IMR-90 (cell line): Measurements from ENCODE around the gene PATJ. TPM values are rescaled to one million over a fixed set of nuclear protein-coding genes. Genes with fewer than 3 reads are reported as not detected.

Source experiments
- ATAC-seq: fragments of 200-7000 bp; cut with Tn5 transposase; 2 replicates; pipeline ENCODE4 v1.9.1; 2020; ENCODE audit warnings: low read depth, mild to moderate bottlenecking, moderate library complexity
- BruUV-seq: library from RNA; stranded (reverse); fragments of 400-500 nt; replicated peaks from 2 replicates; lab custom pipeline; 2021; lab: Mats Ljungman, UMichigan
- CTCF ChIA-PET: fragments of 300-600 bp; formaldehyde crosslinking; extraction: SDS; loops from one replicate; lab custom pipeline; 2021; ENCODE audit warnings: antibody characterized with exemption; lab: Yijun Ruan, JAX
- POLR2A ChIA-PET: fragments of 300-600 bp; sonication (Branson Sonifier 250); formaldehyde crosslinking; loops from one replicate; lab custom pipeline; 2022; ENCODE audit warnings: antibody characterized with exemption; ENCODE audit not compliant: unreplicated experiment; lab: Charles Lee
- DNase-seq: peaks from one replicate; pipeline ENCODE4 v3.0.0; 2013
- H2AFZ ChIP-seq: replicated peaks from 2 replicates; pipeline ENCODE3; 2013; ENCODE audit warnings: low read length, mild to moderate bottlenecking; ENCODE audit not compliant: poor library complexity
- H2AK5ac ChIP-seq: 2 replicates; pipeline ENCODE4 v1.6.1; 2013; ENCODE audit warnings: low read depth, low read length, inconsistent platforms
- H2AK9ac ChIP-seq: replicated peaks from 2 replicates; pipeline ENCODE3; 2013; ENCODE audit warnings: mild to moderate bottlenecking, low read depth, low read length, moderate library complexity; ENCODE audit not compliant: poor library complexity
- H2BK120ac ChIP-seq: 2 replicates; pipeline ENCODE4 v1.6.1; 2013; ENCODE audit warnings: low read depth, low read length, inconsistent platforms
- H2BK15ac ChIP-seq: 3 replicates; pipeline ENCODE4 v1.6.1; 2013; ENCODE audit warnings: low read depth, low read length, inconsistent platforms
- H2BK20ac ChIP-seq: 2 replicates; pipeline ENCODE4 v1.6.1; 2013; ENCODE audit warnings: low read depth, mild to moderate bottlenecking, inconsistent platforms, low read length, moderate library complexity
- H2BK5ac ChIP-seq: 2 replicates; pipeline ENCODE4 v1.6.1; 2013; ENCODE audit warnings: mild to moderate bottlenecking, low read depth, low read length, inconsistent platforms; ENCODE audit not compliant: poor library complexity, severe bottlenecking
- H3K14ac ChIP-seq: replicated peaks from 2 replicates; pipeline ENCODE4 v1.6.1; 2013; ENCODE audit warnings: low read depth, low read length, inconsistent platforms
- H3K18ac ChIP-seq: 2 replicates; pipeline ENCODE4 v1.6.1; 2013; ENCODE audit warnings: low read depth, low read length, control low read depth
- H3K23ac ChIP-seq: 2 replicates; pipeline ENCODE4 v1.6.1; 2013; ENCODE audit warnings: low read depth, low read length, inconsistent platforms
- H3K27ac ChIP-seq: 2 replicates; pipeline ENCODE4 v1.5.1; 2013; ENCODE audit warnings: mild to moderate bottlenecking, control low read depth, low read length; ENCODE audit not compliant: insufficient read depth
- H3K27me3 ChIP-seq: 2 replicates; pipeline ENCODE4 v1.6.1; 2013; ENCODE audit warnings: low read length; ENCODE audit not compliant: control insufficient read depth, insufficient read depth
- H3K36me3 ChIP-seq: 2 replicates; pipeline ENCODE4 v1.6.1; 2013; ENCODE audit warnings: low read length, mixed read lengths; ENCODE audit not compliant: control insufficient read depth, insufficient read depth
- H3K4ac ChIP-seq: 2 replicates; pipeline ENCODE4 v1.6.1; 2013; ENCODE audit warnings: low read depth, low read length, inconsistent platforms
- H3K4me1 ChIP-seq: 2 replicates; pipeline ENCODE4 v1.6.1; 2013; ENCODE audit warnings: low read length, mixed read lengths; ENCODE audit not compliant: control insufficient read depth, insufficient read depth
- H3K4me2 ChIP-seq: 2 replicates; pipeline ENCODE4 v1.6.1; 2013; ENCODE audit warnings: low read depth, mild to moderate bottlenecking, control low read depth, low read length, moderate library complexity
- H3K4me3 ChIP-seq: 2 replicates; pipeline ENCODE4 v1.5.1; 2013; ENCODE audit warnings: low read depth, mild to moderate bottlenecking, control low read depth, low read length, moderate library complexity; ENCODE audit not compliant: insufficient read depth
- H3K56ac ChIP-seq: 2 replicates; pipeline ENCODE4 v1.6.1; 2013; ENCODE audit warnings: low read length, inconsistent platforms; ENCODE audit not compliant: insufficient read depth; ENCODE audit errors: extremely low read depth
- H3K79me1 ChIP-seq, 2 experiments: 2 replicates each; pipeline ENCODE4 v1.6.1; 2013; ENCODE audit warnings: low read length in 2 of 2, inconsistent platforms in 1 of 2, low read depth in 1 of 2
- H3K9ac ChIP-seq: 2 replicates; pipeline ENCODE4 v1.6.1; 2013; ENCODE audit warnings: low read depth, low read length, control low read depth
- H3K9me1 ChIP-seq: 2 replicates; pipeline ENCODE4 v1.6.1; 2013; ENCODE audit warnings: low read length, inconsistent platforms; ENCODE audit not compliant: insufficient read depth
- H3K9me3 ChIP-seq: 2 replicates; pipeline ENCODE4 v1.6.1; 2013; ENCODE audit warnings: low read length; ENCODE audit not compliant: control insufficient read depth, insufficient read depth
- H4K20me1 ChIP-seq: 2 replicates; pipeline ENCODE4 v1.6.1; 2013; ENCODE audit warnings: low read length, inconsistent platforms; ENCODE audit not compliant: insufficient read depth
- H4K5ac ChIP-seq: 2 replicates; pipeline ENCODE4 v1.6.1; 2013; ENCODE audit warnings: mild to moderate bottlenecking, low read depth, low read length, control low read depth
- H4K8ac ChIP-seq, 2 experiments: 2 replicates each; pipeline ENCODE4 v1.6.1; 2013; ENCODE audit warnings: low read depth in 2 of 2, low read length in 2 of 2, control low read depth in 1 of 2, inconsistent platforms in 1 of 2
- H4K91ac ChIP-seq: 2 replicates; pipeline ENCODE4 v1.6.1; 2013; ENCODE audit warnings: low read depth, low read length, inconsistent platforms; ENCODE audit not compliant: insufficient read depth
- BHLHE40 ChIP-seq: fragments of 150-350 bp; IDR thresholded peaks from 2 replicates; pipeline ENCODE4 v1.6.1; 2016; ENCODE audit warnings: mild to moderate bottlenecking, low read depth, low read length
- CEBPB ChIP-seq: IDR thresholded peaks from 2 replicates; pipeline ENCODE4 v1.6.1; 2012; ENCODE audit warnings: low read depth, low read length, improper control_type of control experiment
- CHD1 ChIP-seq: IDR thresholded peaks from 2 replicates; pipeline ENCODE4 v1.6.1; 2012; ENCODE audit warnings: low read depth, low read length, improper control_type of control experiment
- CTCF ChIP-seq: conservative IDR thresholded peaks from 2 replicates; pipeline ENCODE4 v1.5.1; 2012; ENCODE audit warnings: mild to moderate bottlenecking, low read depth, low read length, improper control_type of control experiment
- ELK1 ChIP-seq: fragments of 150-350 bp; IDR thresholded peaks from 2 replicates; pipeline ENCODE4 v1.6.1; 2016; ENCODE audit warnings: low read depth, mild to moderate bottlenecking, low read length, moderate library complexity, borderline replicate concordance
- FOS ChIP-seq: fragments of 150-350 bp; IDR thresholded peaks from 2 replicates; pipeline ENCODE4 v1.6.1; 2016; ENCODE audit warnings: low read depth, low read length
- MAFK ChIP-seq: IDR thresholded peaks from 2 replicates; pipeline ENCODE4 v1.6.1; 2012; ENCODE audit warnings: low read depth, low read length, improper control_type of control experiment
- MAZ ChIP-seq: IDR thresholded peaks from 2 replicates; pipeline ENCODE4 v1.6.1; 2012; ENCODE audit warnings: low read depth, mild to moderate bottlenecking, low read length, improper control_type of control experiment, moderate library complexity, borderline replicate concordance
- MXI1 ChIP-seq: IDR thresholded peaks from 2 replicates; pipeline ENCODE4 v1.6.1; 2012; ENCODE audit warnings: low read depth, mild to moderate bottlenecking, low read length, moderate library complexity, borderline replicate concordance
- NFE2L2 ChIP-seq: fragments of 150-350 bp; IDR thresholded peaks from 2 replicates; pipeline ENCODE4 v1.6.1; 2016; ENCODE audit warnings: low read depth, mild to moderate bottlenecking, low read length
- POLR2A ChIP-seq: IDR thresholded peaks from 2 replicates; pipeline ENCODE4 v1.6.1; 2012; ENCODE audit warnings: mild to moderate bottlenecking, low read depth, low read length
- RAD21 ChIP-seq: IDR thresholded peaks from 2 replicates; pipeline ENCODE4 v1.6.1; 2012; ENCODE audit warnings: low read length, improper control_type of control experiment
- RCOR1 ChIP-seq: IDR thresholded peaks from 2 replicates; pipeline ENCODE4 v1.6.1; 2012; ENCODE audit warnings: mild to moderate bottlenecking, low read length, improper control_type of control experiment; ENCODE audit not compliant: insufficient replicate concordance
- RFX5 ChIP-seq: IDR thresholded peaks from 2 replicates; pipeline ENCODE4 v1.8.0; 2012; ENCODE audit warnings: low read depth, mild to moderate bottlenecking, low read length, moderate library complexity
- SMC3 ChIP-seq: fragments of 150-350 bp; IDR thresholded peaks from 2 replicates; pipeline ENCODE4 v1.6.1; 2016; ENCODE audit warnings: low read depth, mild to moderate bottlenecking, antibody characterized with exemption, low read length, moderate library complexity
- USF2 ChIP-seq: fragments of 150-350 bp; IDR thresholded peaks from 2 replicates; pipeline ENCODE4 v1.6.1; 2017; ENCODE audit warnings: mild to moderate bottlenecking, antibody characterized with exemption, low read length, low read depth
- WGBS, 2 experiments: methylation state at CpG; one replicate each; pipeline versions ENCODE4 v1.1.5 to v1.1.7; 2013; ENCODE audit warnings: missing lambda C conversion rate in 2 of 2; ENCODE audit not compliant: insufficient read length in 1 of 2; ENCODE audit errors: extremely low coverage in 2 of 2; 5-methylcytosine and 5-hydroxymethylcytosine counted together
- dilution Hi-C: fragments of 300-500 bp; cut with HindIII; formaldehyde crosslinking; loops from one replicate; pipeline ENCODE4 v1.14.3; 2018; ENCODE audit warnings: low sequenced_read_pairs; ENCODE audit not compliant: unreplicated experiment
- in situ Hi-C: fragments of 300-500 bp; cut with MboI; formaldehyde crosslinking; loops from 3 replicates; pipeline ENCODE4 v1.14.3; 2019; ENCODE audit warnings: low sequenced_read_pairs, inconsistent platforms, mixed read lengths
- intact Hi-C: fragments of 100-400 bp; cut with micrococcal nuclease; formaldehyde crosslinking; loops from 2 replicates; pipeline ENCODE4 v1.10.0; 2022
- polyA plus RNA-seq, 3 experiments: library from polyadenylated mRNA; depleted of rRNA; stranded (reverse); fragments of >200 nt; gene quantifications; 2 replicates each; pipeline ENCODE4 v1.2.3, GENCODE V29; 2012; ENCODE audit warnings: low replicate concordance in 1 of 3
- total RNA-seq: library from RNA; depleted of rRNA; stranded (reverse); fragments of >200 nt; gene quantifications from 2 replicates; pipeline ENCODE4 v1.2.3, GENCODE V29; 2012

PATJ gene
- total and polyA plus RNA-seq, 2 of the 4 experiments (the other 2 are of a cell fraction): 2.0 to 3.4 TPM

GRCh38 chr1:61749574-61749973 lies 7.3 kb downstream of the PATJ start:
- CTCF ChIA-PET: no interaction called here
- Histone ChIP-seq H3K36me3 (no peaks in the 10 kb centered on the region), H3K14ac (no peak overlapping the region), H3K4me1 (no peaks in the 10 kb centered on the region), H3K9me1 (no peaks in the 10 kb centered on the region), H3K9ac (no peak overlapping the region), H2BK120ac (no peak overlapping the region), H4K20me1 (no peaks in the 10 kb centered on the region), H3K23ac (no peak overlapping the region), H2BK15ac (no peak overlapping the region), H3K79me1 (no peaks in the 10 kb centered on the region), H4K5ac (no peak overlapping the region), H3K9me3 (no peaks in the 10 kb centered on the region), H2AK5ac (no peak overlapping the region), H2AK9ac (no peak overlapping the region), H3K4ac (no peak overlapping the region), H2AFZ (no peak overlapping the region), H2BK20ac (no peak overlapping the region), H3K4me3 (no peak overlapping the region), H3K27ac (no peak overlapping the region), H3K56ac (no peak overlapping the region), H3K4me2 (no peak overlapping the region), H4K91ac (no peak overlapping the region), H3K27me3 (no peaks in the 10 kb centered on the region), H4K8ac (no peak overlapping the region), H3K18ac (no peak overlapping the region), H2BK5ac (no peak overlapping the region)
- dilution Hi-C loops (no loop called here), intact Hi-C loops (loop anchor here (10.0 kb wide), 1 partner anchor 675 kb away; no protein-coding TSS in a partner anchor), in situ Hi-C loops (no loop called here)
- DNase-seq (no peak), ATAC-seq (no peak)
- TF ChIP-seq CEBPB (no peak), BHLHE40 (no peak), CTCF (no peak), ELK1 (no peak), SMC3 (no peak), MXI1 (no peak), RAD21 (no peak), FOS (no peak), USF2 (no peak), RFX5 (no peak), NFE2L2 (no peak), CHD1 (no peak), POLR2A (no peak), RCOR1 (no peak), MAZ (no peak), MAFK (no peak)
- POLR2A ChIA-PET: no interaction called here
- no CpG with 5 or more reads among the region's 2 CpGs for WGBS, 2 experiments
- no TSS peak for BruUV-seq
